Activated naive CD4-positive, alpha-beta T cell treated with Interleukin-2 at 50 U/mL for 16 hours (primary cell): ENCODE measurements around the gene TMEM119.
A peak's percentile ranks its signal among the peaks of the same experiment; 100 is the strongest.
"Not testable (repeated sequence)": the region's sequence is repeated elsewhere in the genome, so short reads cannot be mapped to it uniquely, and the experiment has no call there.

Experiments used
- DNase-seq: peaks from one replicate; pipeline ENCODE4 v3.0.0-alpha.2; 2020

The TMEM119 gene

DNA sequence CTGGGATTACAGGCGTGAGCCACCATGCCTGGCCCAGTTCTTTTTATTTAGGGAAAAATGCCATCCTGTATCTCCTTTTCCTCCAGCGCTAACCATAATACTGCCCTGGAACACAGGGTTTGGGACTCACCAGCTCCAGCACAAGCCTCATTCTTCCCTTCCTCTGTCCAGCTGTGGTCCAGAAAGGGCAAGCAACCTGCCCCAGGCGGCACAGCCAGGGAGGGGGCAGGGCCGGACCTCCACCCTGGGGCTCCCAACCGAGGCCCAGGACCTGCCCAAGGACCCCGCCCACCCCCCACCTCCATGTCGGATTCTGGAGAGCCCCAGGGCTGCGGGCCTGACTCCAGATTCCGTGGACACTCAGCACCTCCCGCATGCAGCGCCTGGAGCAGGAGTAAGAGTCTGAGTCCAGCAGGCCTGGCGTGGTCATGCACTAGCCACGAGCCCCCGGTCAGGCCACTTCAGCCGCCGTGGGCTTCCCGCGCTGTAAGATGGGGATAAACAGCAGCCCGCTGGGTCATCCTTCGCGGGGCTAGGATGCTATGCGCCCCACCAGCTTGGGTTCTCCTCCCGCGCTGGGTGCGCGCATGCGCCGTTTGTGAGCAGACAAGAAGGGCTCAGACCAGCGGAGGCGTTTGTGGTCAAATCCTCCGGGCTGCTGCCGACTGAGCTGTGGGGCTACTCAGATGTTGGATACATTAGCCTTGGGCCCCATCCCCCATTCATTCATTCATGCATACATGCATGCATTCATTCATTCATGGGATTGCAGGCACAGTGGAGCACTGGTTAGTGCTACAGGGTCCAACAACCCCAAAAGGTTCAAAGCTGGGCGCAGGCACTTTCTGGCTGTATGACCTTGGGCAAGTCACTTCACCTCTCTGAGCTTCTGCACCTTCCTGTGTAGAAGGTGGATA is 16.3 kb downstream of the TMEM119 start:
- DNase-seq: no peak

DNA sequence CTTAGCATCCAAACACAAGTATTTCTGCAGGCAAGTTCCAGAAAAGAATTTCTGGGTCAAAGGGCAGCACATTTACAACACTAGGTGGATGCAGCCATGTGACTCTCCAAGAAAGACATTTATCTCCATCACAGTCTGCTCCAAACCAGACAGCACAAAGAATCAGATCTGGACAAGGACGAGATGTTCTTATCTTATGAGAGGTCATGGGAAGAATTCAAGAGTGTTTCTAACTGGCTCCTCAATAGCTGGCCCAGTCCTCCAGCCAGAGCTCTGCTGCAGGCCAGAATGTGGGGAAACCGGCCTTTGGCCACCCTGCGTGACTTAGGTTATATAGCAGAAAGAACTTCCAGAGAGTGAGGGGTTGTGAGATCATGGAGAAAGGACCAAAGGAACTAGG is 17.4 kb downstream of the TMEM119 start:
- no peak for DNase-seq

DNA sequence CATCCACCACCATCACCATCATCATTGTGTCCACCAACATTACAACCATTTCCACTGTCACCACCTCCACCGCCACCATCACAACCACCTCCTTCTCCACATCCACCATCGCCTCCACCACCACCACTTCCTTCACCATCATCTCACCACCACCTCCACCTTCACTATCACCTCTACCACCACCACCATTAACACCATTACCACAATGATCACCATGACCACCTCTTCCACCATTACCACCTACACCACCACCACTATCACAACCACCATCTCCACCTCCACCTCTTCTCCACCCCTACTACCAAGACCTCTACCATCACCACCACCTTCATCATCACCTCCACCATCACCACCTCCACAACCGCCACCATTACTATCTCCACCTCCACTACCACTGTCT is 19.1 kb downstream of the TMEM119 start:
- no peak for DNase-seq

- DNase-seq: no peak
Measured at GRCh38 chr12:108578264-108578663, 19.6 kb downstream of the TMEM119 start.

GRCh38 chr12:108577458-108577857 is 20.4 kb downstream of the TMEM119 start:
- no peak for DNase-seq

DNA sequence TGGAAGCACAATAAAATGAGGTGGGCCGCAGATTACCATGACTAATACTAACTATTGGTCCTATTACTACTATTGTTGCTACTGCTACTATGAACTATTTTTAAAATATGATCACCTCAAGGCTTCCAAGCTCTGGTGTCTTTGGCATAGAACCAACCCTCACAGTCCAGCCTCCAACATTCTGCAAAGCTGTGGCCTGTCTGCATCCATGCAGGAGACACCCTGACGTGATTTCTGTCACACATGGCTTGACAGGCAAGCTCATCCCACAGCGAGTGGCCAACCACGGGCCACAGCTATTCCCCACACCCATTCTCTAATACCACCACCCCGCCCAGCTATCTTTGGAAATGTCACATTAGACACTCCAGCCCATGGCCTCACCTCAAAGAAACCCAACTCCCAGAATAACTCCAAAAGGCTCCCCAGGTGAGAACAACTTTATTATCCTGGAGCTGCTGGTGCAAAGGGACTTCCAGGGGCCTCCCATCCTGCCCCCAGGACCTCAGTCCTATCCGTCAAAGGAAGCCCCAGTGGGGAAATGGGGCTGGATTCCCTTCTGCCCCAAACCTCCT is 21.1 kb downstream of the TMEM119 start:
- no peak for DNase-seq

DNA sequence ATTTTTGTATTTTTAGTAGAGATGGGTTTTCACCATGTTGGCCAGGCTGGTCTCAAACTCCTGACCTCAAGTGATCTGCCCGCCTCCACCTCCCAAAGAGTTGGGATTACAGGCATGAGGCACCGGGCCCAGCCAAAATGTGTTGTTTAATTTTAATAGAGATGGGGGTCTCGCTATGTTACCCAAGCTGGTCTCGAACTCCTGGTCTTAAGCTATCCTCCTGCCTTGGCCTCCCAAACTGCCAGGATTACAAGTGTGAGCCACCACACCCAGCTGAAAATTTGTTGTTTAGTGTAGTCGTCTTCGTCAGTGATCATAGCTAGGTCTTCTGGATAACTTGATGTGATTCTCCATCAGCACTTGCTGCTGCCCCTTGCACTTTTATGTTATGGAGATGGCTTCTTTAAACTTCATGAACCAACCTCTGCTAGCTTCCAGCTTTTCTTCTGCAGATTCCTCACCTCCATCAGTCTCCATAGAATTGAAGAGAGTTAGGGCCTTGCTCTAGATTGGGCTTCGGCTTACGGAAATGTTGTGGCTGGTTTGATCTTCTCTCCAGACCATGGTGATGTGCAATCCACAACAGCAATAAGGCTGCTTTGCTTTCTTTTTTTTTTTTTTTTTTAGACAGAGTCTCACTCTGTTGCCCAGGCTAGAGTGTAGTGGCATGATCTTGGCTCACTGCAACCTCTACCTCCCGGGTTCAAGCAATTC is 22.5 kb downstream of the TMEM119 start:
- DNase-seq: no peak

DNA sequence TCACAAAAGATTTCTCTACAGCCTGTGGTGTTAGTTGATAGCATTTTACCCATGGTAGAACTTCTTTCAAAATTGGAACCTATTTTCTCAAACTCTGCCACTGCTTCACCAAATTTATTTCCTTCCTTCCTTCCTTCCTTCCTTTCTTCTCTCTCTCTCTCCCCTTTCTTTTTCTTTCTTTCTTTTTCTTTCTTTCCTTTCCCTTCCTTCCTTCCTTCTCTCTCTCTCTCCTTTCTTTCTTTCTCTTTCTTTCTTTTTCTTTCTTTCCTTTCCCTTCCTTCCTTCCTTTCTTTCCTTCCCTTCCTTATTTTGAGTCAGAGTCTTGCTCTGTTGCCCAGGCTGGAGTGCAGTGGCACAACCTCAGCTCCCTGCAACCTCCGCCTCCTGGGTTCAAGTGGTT is 23.6 kb downstream of the TMEM119 start:
- DNase-seq: not testable (repeated sequence)

DNA sequence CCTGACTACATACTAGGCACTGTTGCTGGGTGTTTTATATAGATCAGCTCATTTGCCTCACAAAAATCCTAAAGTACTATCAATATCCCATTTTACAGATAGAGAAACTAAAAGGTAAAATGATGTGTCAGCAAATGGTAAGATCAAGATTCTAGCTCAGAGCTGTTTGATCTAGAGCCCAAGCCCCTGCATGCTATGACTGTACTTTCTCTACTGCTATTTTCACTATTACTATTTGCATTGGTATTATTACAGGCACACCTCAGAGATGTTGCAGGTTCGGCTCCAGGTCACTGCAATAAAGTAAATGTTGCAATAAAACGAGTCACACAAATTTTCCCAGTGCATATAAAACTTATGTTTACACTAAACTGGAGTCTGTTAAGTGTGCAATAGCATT is 24.6 kb downstream of the TMEM119 start:
- peak; percentile 13 for DNase-seq

DNA sequence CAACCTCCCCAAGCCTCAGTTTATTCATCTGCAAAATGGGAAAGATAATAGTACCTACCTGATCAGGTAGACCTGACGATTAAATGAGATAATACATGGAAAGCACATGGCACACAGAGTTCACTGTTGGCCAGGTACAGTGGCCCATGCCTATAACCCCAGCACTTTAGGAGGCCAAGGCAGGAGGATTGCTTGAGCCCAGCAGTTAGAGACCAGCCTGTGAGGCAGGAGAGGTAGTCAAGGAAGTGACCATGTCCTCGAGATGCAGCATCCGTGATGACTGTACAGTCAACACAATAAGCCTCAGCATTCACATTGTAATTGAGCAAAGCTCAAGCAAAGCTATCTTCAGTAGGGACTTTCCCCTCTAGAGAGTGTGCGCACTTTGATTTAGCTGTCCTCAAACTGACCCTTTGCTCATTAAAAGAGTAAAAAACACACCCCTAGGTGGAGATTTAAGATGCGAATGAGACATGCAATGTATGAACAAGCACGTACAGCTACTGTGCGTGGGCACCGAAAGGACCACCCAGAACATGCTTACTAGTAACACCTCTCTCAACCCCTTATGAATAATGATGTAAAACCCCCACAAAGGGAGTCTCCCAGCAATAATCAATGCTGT is 25.6 kb downstream of the TMEM119 start:
- no peak for DNase-seq

GRCh38 chr12:108571609-108572165 is 26.2 kb downstream of the TMEM119 start:
- DNase-seq: no peak

GRCh38 chr12:108570743-108571608 is 26.9 kb downstream of the TMEM119 start:
- no peak for DNase-seq

GRCh38 chr12:108568338-108569154 is 29.3 kb downstream of the TMEM119 start:
- peak; percentile 73 for DNase-seq

GRCh38 chr12:108567406-108568337 is 30.2 kb downstream of the TMEM119 start:
- no peak for DNase-seq

DNA sequence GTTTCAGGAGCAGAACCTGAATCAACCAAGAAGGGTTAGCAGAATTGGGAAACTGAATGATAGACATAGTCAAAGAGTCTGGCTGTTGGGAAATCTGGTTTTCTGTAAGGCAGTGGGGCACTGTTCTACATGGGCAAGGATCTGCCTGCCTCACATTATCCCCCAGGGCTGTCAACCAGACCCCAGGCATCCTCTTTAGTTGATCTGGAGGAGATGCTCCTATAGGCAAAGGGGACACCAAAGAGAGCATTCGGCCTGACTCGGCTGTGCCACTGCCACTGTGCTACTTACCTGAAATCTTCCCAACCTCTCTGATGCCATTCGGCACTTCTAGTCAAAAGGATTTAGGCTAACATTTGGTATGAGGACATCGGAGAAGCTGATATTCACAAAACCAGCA is 31.4 kb downstream of the TMEM119 start:
- no peak for DNase-seq

DNA sequence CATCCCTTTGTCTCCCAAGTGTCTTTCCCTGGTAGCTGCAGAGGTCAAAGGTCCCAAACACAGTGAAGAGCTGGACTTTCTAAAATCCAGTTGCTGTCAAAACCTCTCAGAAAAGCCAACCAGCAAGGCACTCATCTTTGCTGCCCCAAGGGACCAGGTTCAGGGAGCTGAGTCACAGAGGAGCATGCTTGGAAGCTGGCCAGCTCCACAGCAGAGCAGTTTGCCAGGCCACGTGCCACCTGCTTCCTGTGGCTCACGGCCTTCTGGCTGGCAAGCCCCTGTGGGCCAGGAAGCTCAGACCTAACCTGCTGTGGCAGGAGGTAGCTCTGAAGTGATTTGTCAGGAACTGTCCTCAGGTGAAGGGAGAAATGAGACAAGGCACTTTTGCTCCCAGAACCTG is 31.9 kb downstream of the TMEM119 start:
- peak; percentile 63 for DNase-seq

DNA sequence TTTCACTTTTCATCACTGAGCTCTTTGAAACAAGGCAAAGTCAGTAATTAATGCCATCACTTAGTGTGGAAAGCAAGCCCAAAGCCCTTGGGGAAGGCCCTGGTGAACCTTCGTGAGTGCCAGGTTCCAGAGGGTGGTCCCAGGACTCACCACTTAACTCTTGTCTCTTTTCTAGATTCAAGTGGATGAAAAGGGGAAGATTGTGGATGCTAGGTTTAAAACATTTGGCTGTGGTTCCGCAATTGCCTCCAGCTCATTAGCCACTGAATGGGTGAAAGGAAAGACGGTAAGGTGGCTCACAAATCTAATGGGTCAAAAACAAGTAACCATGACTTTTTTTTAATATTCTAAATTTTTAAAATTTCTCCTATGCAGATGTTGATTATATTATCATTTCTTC is 32.7 kb downstream of the TMEM119 start:
- no peak for DNase-seq

DNA sequence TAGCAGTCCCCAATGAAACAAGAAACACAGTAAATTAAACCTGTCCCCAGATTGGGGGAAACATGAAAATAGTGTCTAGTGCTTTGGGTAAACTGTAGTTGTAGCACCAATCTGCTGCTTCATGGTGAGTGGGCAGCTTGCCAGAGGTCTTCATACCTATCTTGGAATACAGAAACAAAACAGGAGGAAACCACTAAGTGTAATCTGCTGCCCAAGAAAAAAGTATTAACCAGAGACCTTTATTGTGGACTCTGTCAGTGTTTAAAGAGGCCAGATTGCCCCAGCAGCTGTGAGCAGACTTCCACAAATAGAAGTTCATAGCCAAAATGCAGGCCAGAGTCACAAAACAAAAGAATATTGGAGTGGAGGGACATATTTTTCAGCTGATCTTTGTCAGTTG is 33.2 kb downstream of the TMEM119 start:
- no peak for DNase-seq

- DNase-seq: no peak
Measured at GRCh38 chr12:108563804-108564151, 34.1 kb downstream of the TMEM119 start.
